Activated naive CD8-positive, alpha-beta T cell treated with anti-CD3 and anti-CD28 coated beads, Interleukin-2, amount 50 U/mL, for 16 hours (primary cell): ENCODE results near the gene ARHGAP26.

ENCODE experiments used
- DNase-seq: peaks from one replicate; pipeline ENCODE4 v3.0.0-alpha.2; 2020; ENCODE audit warnings: low read depth, low spot score

Gene ARHGAP26

GRCh38 chr5:142872217-142872616 lies 102.0 kb downstream of the ARHGAP26 start:
- DNase-seq, result no peak

GRCh38 chr5:142872795-142873194 lies 102.6 kb downstream of the ARHGAP26 start:
- no peak for DNase-seq

GRCh38 chr5:142873831-142874230 lies 103.7 kb downstream of the ARHGAP26 start:
- DNase-seq, result no peak

- no peak for DNase-seq
These were observed 104.4 kb downstream of the ARHGAP26 start for GRCh38 chr5:142874540-142874939.

- DNase-seq, result no peak
These were observed 105.8 kb downstream of the ARHGAP26 start for GRCh38 chr5:142875936-142876335.

- DNase-seq, result no peak
These were observed 106.6 kb downstream of the ARHGAP26 start for GRCh38 chr5:142876817-142877216.

- no peak for DNase-seq
These were observed 107.9 kb downstream of the ARHGAP26 start for GRCh38 chr5:142878111-142878510.

- DNase-seq, result no peak
These were observed 108.5 kb downstream of the ARHGAP26 start for GRCh38 chr5:142878638-142879037.

- DNase-seq, result no peak
These were observed 111.1 kb downstream of the ARHGAP26 start for GRCh38 chr5:142881076-142881783.

GRCh38 chr5:142881784-142882126 lies 111.6 kb downstream of the ARHGAP26 start:
- DNase-seq, result no peak

- DNase-seq, result no peak
These were observed 112.8 kb downstream of the ARHGAP26 start for GRCh38 chr5:142883025-142883424.

- DNase-seq, result no peak
These were observed 113.3 kb downstream of the ARHGAP26 start for GRCh38 chr5:142883438-142883837.

GRCh38 chr5:142884029-142884428 lies 113.9 kb downstream of the ARHGAP26 start:
- no peak for DNase-seq

- no peak for DNase-seq
These were observed 116.0 kb downstream of the ARHGAP26 start for GRCh38 chr5:142886211-142886610.

GRCh38 chr5:142886956-142887355 lies 116.8 kb downstream of the ARHGAP26 start:
- no peak for DNase-seq

- no peak for DNase-seq
These were observed 118.4 kb downstream of the ARHGAP26 start for GRCh38 chr5:142888469-142889085.

- DNase-seq, result no peak
These were observed 121.8 kb downstream of the ARHGAP26 start for GRCh38 chr5:142892021-142892420.

GRCh38 chr5:142894315-142894714 lies 124.1 kb downstream of the ARHGAP26 start:
- no peak for DNase-seq

GRCh38 chr5:142894749-142895148 lies 124.6 kb downstream of the ARHGAP26 start:
- DNase-seq, result no peak

- no peak for DNase-seq
These were observed 126.3 kb downstream of the ARHGAP26 start for GRCh38 chr5:142896325-142897007.

- no peak for DNase-seq
These were observed 127.2 kb downstream of the ARHGAP26 start for GRCh38 chr5:142897328-142897727.

GRCh38 chr5:142900927-142901326 lies 130.8 kb downstream of the ARHGAP26 start:
- no peak for DNase-seq
